Ectodermal cell (in vitro differentiated cells): ENCODE measurements around the gene LTBP1.

Experiments
- H3K27ac ChIP-seq: 2 replicates; pipeline ENCODE4 v1.7.0; 2013; ENCODE audit warnings: mild to moderate bottlenecking, low read depth, low read length; ENCODE audit not compliant: insufficient read depth, poor library complexity, severe bottlenecking
- H3K27me3 ChIP-seq: 2 replicates; pipeline ENCODE4 v1.7.0; 2013; ENCODE audit warnings: mild to moderate bottlenecking, low read length; ENCODE audit not compliant: insufficient read depth, control insufficient read depth, poor library complexity, severe bottlenecking
- H3K36me3 ChIP-seq: one replicate; pipeline ENCODE4 v1.7.0; 2013; ENCODE audit warnings: low read length; ENCODE audit not compliant: control insufficient read depth, insufficient read depth
- H3K4me1 ChIP-seq: one replicate; pipeline ENCODE4 v1.7.0; 2013; ENCODE audit warnings: low read length; ENCODE audit not compliant: control insufficient read depth, insufficient read depth
- H3K4me3 ChIP-seq: 2 replicates; pipeline ENCODE4 v1.7.0; 2013; ENCODE audit warnings: low read depth, low read length, control low read depth; ENCODE audit not compliant: insufficient read depth
- H3K9me3 ChIP-seq: 2 replicates; pipeline ENCODE4 v1.7.0; 2013; ENCODE audit warnings: mild to moderate bottlenecking, low read length, moderate library complexity; ENCODE audit not compliant: control insufficient read depth
- WGBS, 2 experiments: methylation state at CpG; one replicate each; pipeline ENCODE4 v1.1.7; 2013; ENCODE audit warnings: missing lambda C conversion rate in 2 of 2; 5-methylcytosine and 5-hydroxymethylcytosine counted together

The LTBP1 gene

DNA sequence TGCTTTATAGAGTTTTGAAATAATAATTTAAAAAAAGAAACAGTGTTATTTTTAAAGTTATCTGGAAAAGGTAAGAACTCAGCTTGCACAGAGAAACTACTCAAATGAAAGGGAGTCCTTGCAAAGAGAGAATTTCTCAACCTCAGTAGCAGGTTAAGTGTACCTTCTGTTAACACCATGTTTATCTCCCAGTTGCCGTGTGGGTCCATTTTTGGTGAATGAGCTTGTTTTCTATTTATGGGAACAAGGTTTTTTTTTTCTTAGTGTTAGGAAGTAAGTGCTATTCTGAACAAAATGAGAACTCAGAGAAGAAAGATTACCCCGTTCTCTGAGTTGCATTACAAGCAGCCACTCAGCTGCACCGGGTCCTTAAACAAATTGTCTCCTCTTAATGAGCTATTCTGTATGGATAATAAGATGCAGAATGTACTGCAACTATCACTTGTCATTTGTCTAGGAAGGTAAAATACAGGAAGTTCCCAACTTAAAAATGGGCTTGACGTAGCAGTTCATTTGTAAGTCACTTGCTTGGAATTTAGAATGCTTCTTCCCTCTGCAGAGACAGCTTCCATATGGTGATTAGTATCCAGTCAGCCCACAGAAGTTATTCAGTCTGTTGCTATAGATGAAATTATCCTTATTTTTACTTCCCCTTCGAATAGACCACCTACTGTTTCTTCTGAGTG is 74.9 kb downstream of the LTBP1 start:
- 81 to 87% methylated on average over 5 of the region's 5 CpGs for WGBS, 2 experiments

DNA sequence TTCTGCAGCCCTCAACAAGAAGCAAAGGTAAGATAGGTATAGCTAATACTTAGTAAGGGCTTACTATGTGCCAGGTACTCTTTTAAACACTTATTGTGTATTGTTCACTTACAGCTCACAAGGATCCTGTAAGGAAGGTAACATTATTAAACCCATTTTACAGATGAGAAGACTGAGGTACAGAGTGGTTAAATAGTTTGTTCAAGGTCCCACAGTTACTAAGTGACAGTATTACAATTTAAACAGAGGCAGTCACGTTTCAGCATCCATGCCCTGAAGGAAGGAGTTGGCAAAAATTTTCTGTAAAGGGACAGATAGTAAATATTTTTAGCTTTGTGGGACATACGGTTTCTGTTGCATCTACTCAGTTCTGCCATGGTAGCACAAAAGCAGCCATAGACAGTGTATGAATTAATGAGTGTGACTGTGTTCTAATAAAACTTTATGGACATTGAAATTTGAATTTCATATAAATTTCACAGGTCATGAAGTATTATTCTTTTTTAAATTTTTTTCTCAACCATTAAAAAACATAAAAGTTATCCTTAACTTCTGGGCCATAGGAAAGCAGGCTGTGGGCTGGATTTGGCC is 75.7 kb downstream of the LTBP1 start:
- WGBS, 2 experiments: 91 to 97% methylated on average over 2 of the region's 2 CpGs
- H3K9me3 ChIP-seq: no peaks in the 10 kb centered on the region
- no peak overlapping the region for H3K27ac ChIP-seq
- H3K4me1 ChIP-seq: no peaks in the 10 kb centered on the region
- no peaks in the 10 kb centered on the region for H3K36me3 ChIP-seq
- no peak overlapping the region for H3K4me3 ChIP-seq
- no peaks in the 10 kb centered on the region for H3K27me3 ChIP-seq

More for the DNA sequence above, 74.9 kb downstream of the LTBP1 start:
- Histone ChIP-seq H3K4me1 (no peaks in the 10 kb centered on the region), H3K27me3 (no peaks in the 10 kb centered on the region), H3K4me3 (no peak overlapping the region), H3K9me3 (no peaks in the 10 kb centered on the region), H3K27ac (no peak overlapping the region), H3K36me3 (no peaks in the 10 kb centered on the region)

DNA sequence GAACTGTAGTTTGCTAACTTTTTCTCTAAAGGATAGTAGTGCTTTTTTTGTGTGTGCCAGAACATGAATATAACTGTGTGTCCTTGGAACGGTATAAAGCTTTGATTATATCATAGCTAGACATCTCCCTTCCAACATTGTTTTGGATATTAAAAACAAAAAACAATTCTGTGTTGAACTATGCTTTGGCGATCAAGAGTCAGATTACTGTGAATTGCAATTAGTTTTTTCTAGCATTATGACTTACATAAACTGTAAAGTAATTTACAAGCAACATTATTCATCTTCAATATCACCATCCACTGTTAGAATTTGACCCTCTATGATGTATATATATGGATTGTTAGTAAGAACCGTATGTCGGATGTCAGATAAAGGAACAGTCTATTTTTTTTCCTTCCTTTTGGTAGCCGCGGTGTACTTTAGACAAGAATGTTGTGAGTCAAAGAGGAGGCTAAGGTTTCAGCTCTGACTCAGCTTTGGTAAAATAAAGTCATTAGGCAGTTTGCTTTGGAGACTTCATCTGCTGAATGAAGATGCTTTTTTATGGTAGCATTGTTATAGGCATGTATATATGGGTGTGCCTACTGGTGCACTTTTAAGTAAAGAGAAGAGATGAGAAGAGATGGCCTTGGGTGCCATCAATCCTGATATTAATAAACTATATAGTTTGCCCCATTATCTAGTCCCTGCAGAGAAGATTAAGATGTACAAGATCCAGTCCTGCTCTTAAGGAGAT is 76.4 kb downstream of the LTBP1 start:
- no peak overlapping the region for H3K27ac ChIP-seq
- no peak overlapping the region for H3K4me3 ChIP-seq

DNA sequence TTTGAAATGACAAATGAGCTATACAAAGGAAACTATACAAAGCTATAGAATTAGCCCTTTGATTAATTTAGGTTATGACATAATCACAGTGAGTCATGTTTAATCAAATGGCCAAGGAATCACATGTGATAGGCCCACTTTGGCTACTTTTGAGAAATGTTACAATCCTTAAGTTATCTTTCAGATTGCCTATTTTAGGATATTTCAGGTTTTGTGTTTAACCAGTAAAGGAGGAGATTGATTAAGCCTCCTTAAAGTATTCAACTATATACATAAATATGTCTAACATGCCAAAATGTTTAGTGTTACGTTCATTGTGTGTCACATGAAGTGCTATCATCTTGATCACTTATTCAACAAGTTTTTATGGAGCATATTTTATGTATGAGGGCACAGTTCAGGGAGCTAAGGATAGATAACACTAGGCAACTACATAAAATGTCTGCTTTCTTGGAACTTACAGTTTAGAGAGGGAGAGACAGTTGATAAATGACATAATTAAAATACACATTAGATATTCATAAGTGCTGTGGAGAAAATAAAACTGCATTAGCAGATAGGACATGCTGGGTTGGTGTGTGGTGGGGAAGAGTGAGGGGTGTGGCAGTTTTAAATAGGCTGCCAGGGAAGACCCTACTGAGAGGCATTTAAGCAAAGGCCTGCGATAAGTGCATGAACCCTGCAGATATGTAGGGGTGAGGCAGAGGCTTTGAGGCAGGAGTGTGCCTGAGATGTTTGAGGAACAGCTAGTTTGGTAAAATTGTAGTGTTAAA is 77.2 kb downstream of the LTBP1 start:
- H3K27ac ChIP-seq: no peak overlapping the region
- WGBS, 2 experiments: 90 to 95% methylated on average over 1 of the region's 2 CpGs

More for the DNA sequence above, 76.4 kb downstream of the LTBP1 start:
- WGBS, 2 experiments: 69 to 85% methylated on average over 5 to 6 of the region's 6 CpGs
- Histone ChIP-seq H3K36me3 (no peaks in the 10 kb centered on the region), H3K27me3 (no peaks in the 10 kb centered on the region), H3K9me3 (no peaks in the 10 kb centered on the region), H3K4me1 (no peaks in the 10 kb centered on the region)

DNA sequence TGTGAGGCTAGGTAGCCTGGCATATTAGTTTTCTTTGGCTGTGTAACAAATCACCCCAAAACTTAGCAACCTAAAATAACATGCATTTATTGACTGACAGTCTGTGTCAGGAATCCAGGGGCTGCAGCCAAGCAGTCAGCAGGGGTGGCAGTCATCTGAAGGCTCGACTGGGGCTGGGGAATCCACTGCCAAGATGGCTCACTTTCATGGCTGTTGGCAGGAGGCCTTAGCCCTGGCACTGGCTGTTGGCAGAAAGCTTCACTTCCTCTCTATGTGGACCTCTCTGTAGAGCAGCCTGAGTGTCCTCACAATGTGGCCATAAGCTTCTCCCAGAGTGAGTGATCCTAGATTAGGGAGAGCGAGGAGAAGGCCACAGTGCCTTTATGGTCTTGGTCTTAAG is 78.0 kb downstream of the LTBP1 start:
- 91 to 96% methylated on average over 2 of the region's 2 CpGs for WGBS, 2 experiments
- H3K9me3 ChIP-seq: no peaks in the 10 kb centered on the region
- H3K36me3 ChIP-seq: no peaks in the 10 kb centered on the region
- no peak overlapping the region for H3K27ac ChIP-seq
- H3K27me3 ChIP-seq: no peaks in the 10 kb centered on the region
- H3K4me1 ChIP-seq: peaks cover 3% of the 10 kb centered on the region
- H3K4me3 ChIP-seq: no peak overlapping the region

More for the DNA sequence above, 77.2 kb downstream of the LTBP1 start:
- no peaks in the 10 kb centered on the region for H3K9me3 ChIP-seq
- H3K4me1 ChIP-seq: no peaks in the 10 kb centered on the region
- no peaks in the 10 kb centered on the region for H3K27me3 ChIP-seq
- no peaks in the 10 kb centered on the region for H3K36me3 ChIP-seq
- no peak overlapping the region for H3K4me3 ChIP-seq

DNA sequence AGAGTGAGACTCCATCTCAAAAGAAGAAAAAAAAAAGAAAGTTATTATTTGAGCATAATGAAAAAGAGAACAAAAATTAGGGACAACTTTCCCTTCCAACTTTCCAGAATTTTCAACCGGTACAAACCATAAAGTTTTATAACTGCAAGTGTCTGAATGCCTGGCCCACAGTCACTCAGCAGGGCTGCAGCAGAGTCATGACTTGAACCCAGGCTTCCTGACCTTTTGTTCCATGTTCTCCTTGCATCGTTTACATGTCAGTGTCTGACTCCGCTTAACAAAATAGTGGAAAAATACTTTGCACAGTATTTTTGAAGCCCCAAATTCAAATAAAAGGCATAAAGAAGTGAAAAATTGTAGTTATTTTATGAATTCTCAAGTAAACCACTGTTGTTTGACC is 82.7 kb downstream of the LTBP1 start:
- H3K27ac ChIP-seq: no peak overlapping the region
- no peaks in the 10 kb centered on the region for H3K9me3 ChIP-seq
- 92 to 98% methylated on average over 3 of the region's 3 CpGs for WGBS, 2 experiments
- H3K4me3 ChIP-seq: no peak overlapping the region
- peaks cover 5% of the 10 kb centered on the region for H3K4me1 ChIP-seq
- no peaks in the 10 kb centered on the region for H3K27me3 ChIP-seq
- no peaks in the 10 kb centered on the region for H3K36me3 ChIP-seq

DNA sequence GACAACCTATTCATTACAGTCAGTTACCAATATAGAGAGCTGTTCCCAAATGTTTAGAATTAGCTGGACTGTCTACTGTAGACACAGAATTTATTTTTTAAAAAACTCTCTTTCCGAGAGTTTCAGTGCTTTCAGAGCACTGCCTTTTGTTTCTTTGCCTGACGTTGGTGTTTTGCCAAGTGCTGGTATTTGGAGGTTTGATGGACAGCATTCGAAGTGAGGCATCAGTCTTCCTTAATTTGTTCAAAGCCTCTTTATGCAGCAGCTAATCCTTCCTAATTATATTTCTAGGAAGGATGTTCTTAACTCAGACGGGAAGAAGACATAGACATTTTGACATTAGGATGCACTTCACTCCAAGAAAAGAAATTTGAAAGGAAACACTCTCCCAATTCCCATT is 83.2 kb downstream of the LTBP1 start:
- Histone ChIP-seq H3K27ac (peak overlapping the region; percentile 9), H3K4me1 (peaks cover 5% of the 10 kb centered on the region), H3K9me3 (no peaks in the 10 kb centered on the region), H3K36me3 (no peaks in the 10 kb centered on the region), H3K4me3 (no peak overlapping the region), H3K27me3 (no peaks in the 10 kb centered on the region)
- 17 to 44% methylated on average over 1 to 4 of the region's 4 CpGs for WGBS, 2 experiments

DNA sequence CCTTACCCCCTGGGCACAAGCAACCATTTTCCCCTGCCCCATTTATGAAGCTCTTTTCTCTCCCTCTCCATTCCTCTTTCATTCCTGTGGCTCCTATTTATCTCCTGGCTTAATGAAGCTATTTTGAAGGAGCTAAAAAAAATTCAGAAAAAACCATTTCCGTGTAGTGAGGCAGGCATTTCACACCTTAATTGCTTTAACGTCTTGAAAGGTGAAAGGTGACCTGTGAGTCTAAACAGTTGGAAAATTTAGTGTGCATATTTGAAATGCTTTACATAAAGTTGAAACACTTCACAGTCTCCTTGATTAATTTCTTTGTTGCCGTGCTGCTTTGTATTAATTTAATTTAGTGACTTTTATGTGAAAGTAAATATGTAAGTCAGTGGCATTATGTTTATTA is 83.6 kb downstream of the LTBP1 start:
- 46 to 63% methylated on average over 2 to 3 of the region's 3 CpGs for WGBS, 2 experiments
- H3K36me3 ChIP-seq: no peaks in the 10 kb centered on the region
- H3K27me3 ChIP-seq: no peaks in the 10 kb centered on the region
- no peak overlapping the region for H3K27ac ChIP-seq
- no peak overlapping the region for H3K4me3 ChIP-seq
- H3K9me3 ChIP-seq: no peaks in the 10 kb centered on the region
- H3K4me1 ChIP-seq: peaks cover 5% of the 10 kb centered on the region

DNA sequence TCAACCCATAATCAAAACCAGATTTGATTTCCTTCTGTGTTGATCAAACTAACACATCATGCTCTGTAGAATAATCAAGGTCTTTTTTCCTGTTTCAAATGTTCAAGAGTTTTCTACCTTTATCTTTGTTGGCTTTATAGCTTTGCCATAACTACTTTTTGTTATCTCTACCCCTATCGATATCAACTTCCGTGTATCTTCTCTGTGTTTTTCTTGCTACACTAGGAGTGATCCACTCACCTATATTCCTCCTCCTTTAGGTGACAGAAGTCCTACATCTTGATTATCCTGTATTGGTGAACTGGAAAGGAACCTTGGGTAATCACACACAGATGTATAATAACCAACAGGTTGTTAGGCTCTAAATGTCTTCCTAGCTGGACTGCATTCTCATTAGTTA is 85.5 kb downstream of the LTBP1 start:
- H3K4me1 ChIP-seq: peaks cover 5% of the 10 kb centered on the region
- H3K27ac ChIP-seq: no peak overlapping the region
- no peaks in the 10 kb centered on the region for H3K36me3 ChIP-seq
- no peak overlapping the region for H3K4me3 ChIP-seq
- no peaks in the 10 kb centered on the region for H3K27me3 ChIP-seq
- H3K9me3 ChIP-seq: no peaks in the 10 kb centered on the region
- 93 to 94% methylated on average over 2 of the region's 2 CpGs for WGBS, 2 experiments

DNA sequence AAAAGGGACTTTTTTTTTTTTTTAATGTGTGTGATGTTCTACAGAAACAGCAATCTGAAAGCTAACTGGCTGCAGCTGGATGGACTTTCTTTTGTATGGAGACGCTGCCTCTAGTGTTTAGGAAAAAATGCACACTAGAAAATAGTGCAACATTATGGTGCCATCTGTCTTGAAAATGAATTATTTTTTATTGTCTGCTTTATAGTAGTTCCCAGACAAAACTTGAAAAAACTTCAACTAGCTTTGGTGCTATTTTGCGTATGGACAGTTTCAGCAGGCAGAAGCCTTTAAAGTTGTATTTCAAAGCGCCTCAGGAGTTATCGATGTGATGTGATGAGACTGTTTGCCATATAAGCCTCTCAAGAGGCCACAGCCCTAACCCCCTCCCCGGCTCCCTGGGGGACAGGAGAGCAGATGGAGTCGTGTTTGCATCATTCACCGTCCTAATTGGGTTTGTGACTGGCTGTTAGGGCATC is 86.9 kb downstream of the LTBP1 start:
- H3K4me1 ChIP-seq: peaks cover 5% of the 10 kb centered on the region
- no peak overlapping the region for H3K27ac ChIP-seq
- H3K4me3 ChIP-seq: no peak overlapping the region

More for the DNA sequence above, 86.9 kb downstream of the LTBP1 start:
- WGBS, 2 experiments: 56 to 63% methylated on average over 7 of the region's 7 CpGs
- Histone ChIP-seq H3K36me3 (no peaks in the 10 kb centered on the region), H3K27me3 (no peaks in the 10 kb centered on the region), H3K9me3 (no peaks in the 10 kb centered on the region)
